Loucy (cell line): ENCODE data around the gene ACSM5.

Experiments
- H2AFZ ChIP-seq: fragments of 200-600 bp; sonication (generic); 2 replicates; pipeline ENCODE4 v1.6.0; 2016; ENCODE audit warnings: antibody characterized with exemption, mild to moderate bottlenecking, low read length, moderate library complexity
- H3F3A ChIP-seq: fragments of 200-600 bp; 2 replicates; pipeline ENCODE4 v1.6.0; 2016; ENCODE audit warnings: antibody characterized with exemption, low read depth, mild to moderate bottlenecking
- H3K27me3 ChIP-seq: fragments of 200-600 bp; sonication (generic); 2 replicates; pipeline ENCODE4 v1.6.1; 2014; ENCODE audit warnings: low read length, mild to moderate bottlenecking; ENCODE audit not compliant: insufficient read depth, poor library complexity, severe bottlenecking
- H3K36me3 ChIP-seq: fragments of 200-600 bp; sonication (generic); 2 replicates; pipeline ENCODE4 v1.6.1; 2016; ENCODE audit warnings: low read length; ENCODE audit not compliant: insufficient read depth
- H3K4me1 ChIP-seq: fragments of 200-600 bp; sonication (generic); 2 replicates; pipeline ENCODE4 v1.5.1; 2014; ENCODE audit warnings: low read length, mild to moderate bottlenecking; ENCODE audit not compliant: insufficient read depth, poor library complexity, severe bottlenecking
- H3K4me2 ChIP-seq: fragments of 200-600 bp; sonication (generic); 2 replicates; pipeline ENCODE4 v1.6.0; 2014; ENCODE audit warnings: antibody characterized with exemption, low read length, low read depth, mild to moderate bottlenecking; ENCODE audit not compliant: poor library complexity, severe bottlenecking
- H3K4me3 ChIP-seq: fragments of 200-600 bp; sonication (generic); 2 replicates; pipeline ENCODE4 v1.5.1; 2014; ENCODE audit warnings: low read length, mild to moderate bottlenecking, mixed read lengths; ENCODE audit not compliant: poor library complexity, severe bottlenecking
- H3K79me2 ChIP-seq: fragments of 200-600 bp; sonication (generic); 2 replicates; pipeline ENCODE4 v1.6.1; 2014; ENCODE audit warnings: low read length; ENCODE audit not compliant: insufficient read depth
- H3K9ac ChIP-seq: fragments of 200-600 bp; sonication (generic); 2 replicates; pipeline ENCODE4 v1.6.0; 2014; ENCODE audit warnings: mild to moderate bottlenecking, low read depth, low read length, moderate library complexity; ENCODE audit not compliant: poor library complexity, severe bottlenecking
- H3K9me2 ChIP-seq: fragments of 200-600 bp; sonication (generic); replicated peaks from 2 replicates; pipeline ENCODE4 v1.6.1; 2016; ENCODE audit warnings: low read depth, low read length, mixed read lengths
- H3K9me3 ChIP-seq: fragments of 200-600 bp; sonication (generic); 2 replicates; pipeline ENCODE4 v1.6.1; 2014; ENCODE audit warnings: mild to moderate bottlenecking, antibody characterized with exemption, low read length, low read depth; ENCODE audit not compliant: insufficient read depth
- H4K20me1 ChIP-seq: fragments of 200-600 bp; sonication (generic); 2 replicates; pipeline ENCODE4 v1.6.0; 2014; ENCODE audit warnings: antibody characterized with exemption, low read length, mild to moderate bottlenecking; ENCODE audit not compliant: insufficient read depth, poor library complexity, severe bottlenecking
- CTCF ChIP-seq: fragments of 200-600 bp; sonication (generic); conservative IDR thresholded peaks from 2 replicates; pipeline ENCODE4 v1.5.1; 2014; ENCODE audit warnings: mild to moderate bottlenecking, antibody characterized with exemption, low read length
- EZH2phosphoT487 ChIP-seq: fragments of 200-600 bp; IDR thresholded peaks from 2 replicates; pipeline ENCODE4 v1.6.1; 2018; ENCODE audit warnings: antibody characterized with exemption, mild to moderate bottlenecking, moderate library complexity, borderline replicate concordance

ACSM5 gene

GRCh38 chr16:20364051-20364450 is 45.3 kb upstream of the ACSM5 start:
- no peaks in the 10 kb centered on the region for H3K4me1 ChIP-seq
- no peaks in the 10 kb centered on the region for H3F3A ChIP-seq
- no peak overlapping the region for H3K4me3 ChIP-seq
- no peaks in the 10 kb centered on the region for H3K27me3 ChIP-seq
- TF ChIP-seq CTCF (no peak), EZH2phosphoT487 (no peak)
- no peaks in the 10 kb centered on the region for H3K79me2 ChIP-seq
- no peaks in the 10 kb centered on the region for H4K20me1 ChIP-seq
- no peak overlapping the region for H3K9ac ChIP-seq
- no peak overlapping the region for H3K4me2 ChIP-seq
- 0 out of 2 replicates have a peak, but pooled peaks cover 4% of the 10 kb centered on the region for H3K9me3 ChIP-seq
- H3K36me3 ChIP-seq, result no peaks in the 10 kb centered on the region
- no peak overlapping the region for H2AFZ ChIP-seq
- no peaks in the 10 kb centered on the region for H3K9me2 ChIP-seq

- Histone ChIP-seq H3K9me2 (no peaks in the 10 kb centered on the region), H3K36me3 (no peaks in the 10 kb centered on the region), H3K4me1 (no peaks in the 10 kb centered on the region), H3F3A (no peaks in the 10 kb centered on the region), H3K79me2 (no peaks in the 10 kb centered on the region), H4K20me1 (no peaks in the 10 kb centered on the region), H3K4me2 (no peak overlapping the region), H2AFZ (no peak overlapping the region), H3K4me3 (no peak overlapping the region), H3K9ac (no peak overlapping the region), H3K27me3 (no peaks in the 10 kb centered on the region), H3K9me3 (0 out of 2 replicates have a peak, but pooled peaks cover 4% of the 10 kb centered on the region)
- TF ChIP-seq CTCF, result no peak
- TF ChIP-seq EZH2phosphoT487, result no peak
Measured at GRCh38 chr16:20369452-20370054, 39.8 kb upstream of the ACSM5 start.

- Histone ChIP-seq H3K9me3 (0 out of 2 replicates have a peak, but pooled peaks cover 3% of the 10 kb centered on the region), H3K27me3 (no peaks in the 10 kb centered on the region), H4K20me1 (no peaks in the 10 kb centered on the region), H3F3A (no peaks in the 10 kb centered on the region), H3K36me3 (no peaks in the 10 kb centered on the region), H3K4me2 (no peak overlapping the region), H2AFZ (no peak overlapping the region), H3K4me3 (no peak overlapping the region), H3K9ac (no peak overlapping the region), H3K4me1 (no peaks in the 10 kb centered on the region), H3K9me2 (no peaks in the 10 kb centered on the region), H3K79me2 (no peaks in the 10 kb centered on the region)
- TF ChIP-seq EZH2phosphoT487, result no peak
- no peak for TF ChIP-seq CTCF
Measured at GRCh38 chr16:20372701-20373100, 36.6 kb upstream of the ACSM5 start.
